T-helper 9 cell (primary cell): ENCODE results near the gene ZSCAN31.
A peak's percentile ranks its signal among the peaks of the same experiment; 100 is the strongest.
"Not testable (repeated sequence)": the region's sequence is repeated elsewhere in the genome, so short reads cannot be mapped to it uniquely, and the experiment has no call there.

Experiments
- DNase-seq: peaks from one replicate; pipeline ENCODE4 v3.0.0-alpha.2; 2020

The ZSCAN31 gene

DNA sequence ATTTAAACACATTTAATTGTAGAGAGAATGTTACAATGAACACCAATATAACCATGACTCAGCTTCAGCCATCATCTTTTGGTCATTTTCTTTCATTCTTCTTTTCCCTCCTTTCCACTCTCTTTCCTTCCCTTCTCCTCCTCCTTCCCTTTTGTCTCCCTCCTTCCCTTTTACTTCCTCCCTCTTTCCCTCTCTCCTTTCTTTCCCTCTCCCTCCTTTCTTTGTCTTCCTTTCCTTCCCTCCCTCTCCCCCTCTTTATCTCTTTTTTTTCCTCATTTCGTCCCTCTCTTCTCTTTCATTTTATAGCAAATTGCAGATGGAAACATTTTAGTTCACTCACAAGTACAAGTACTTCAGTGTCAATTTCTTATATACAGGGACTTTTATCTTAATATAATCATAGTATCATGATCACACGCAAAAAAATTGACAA lies 15.6 kb upstream of the ZSCAN31 start:
- no peak for DNase-seq

DNA sequence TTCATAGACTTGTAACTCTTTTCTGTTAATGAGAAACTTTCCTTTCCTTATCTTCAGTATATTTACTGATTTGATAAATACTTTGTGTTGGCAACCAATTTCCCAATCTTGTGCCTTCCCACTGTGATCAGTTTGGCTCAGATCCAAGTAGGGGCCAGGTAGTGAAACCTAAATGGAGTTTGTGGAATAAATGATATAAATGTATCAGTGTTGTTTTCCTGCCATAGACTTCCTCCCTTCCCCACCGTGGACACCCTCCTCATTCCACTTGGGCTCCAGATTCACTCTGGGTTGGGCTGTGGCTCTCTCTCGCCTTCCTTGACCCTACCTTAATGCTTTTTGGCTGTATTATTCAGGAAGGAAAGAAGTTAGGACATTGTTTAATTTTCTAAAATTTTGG lies 15.1 kb upstream of the ZSCAN31 start:
- no peak for DNase-seq

DNA sequence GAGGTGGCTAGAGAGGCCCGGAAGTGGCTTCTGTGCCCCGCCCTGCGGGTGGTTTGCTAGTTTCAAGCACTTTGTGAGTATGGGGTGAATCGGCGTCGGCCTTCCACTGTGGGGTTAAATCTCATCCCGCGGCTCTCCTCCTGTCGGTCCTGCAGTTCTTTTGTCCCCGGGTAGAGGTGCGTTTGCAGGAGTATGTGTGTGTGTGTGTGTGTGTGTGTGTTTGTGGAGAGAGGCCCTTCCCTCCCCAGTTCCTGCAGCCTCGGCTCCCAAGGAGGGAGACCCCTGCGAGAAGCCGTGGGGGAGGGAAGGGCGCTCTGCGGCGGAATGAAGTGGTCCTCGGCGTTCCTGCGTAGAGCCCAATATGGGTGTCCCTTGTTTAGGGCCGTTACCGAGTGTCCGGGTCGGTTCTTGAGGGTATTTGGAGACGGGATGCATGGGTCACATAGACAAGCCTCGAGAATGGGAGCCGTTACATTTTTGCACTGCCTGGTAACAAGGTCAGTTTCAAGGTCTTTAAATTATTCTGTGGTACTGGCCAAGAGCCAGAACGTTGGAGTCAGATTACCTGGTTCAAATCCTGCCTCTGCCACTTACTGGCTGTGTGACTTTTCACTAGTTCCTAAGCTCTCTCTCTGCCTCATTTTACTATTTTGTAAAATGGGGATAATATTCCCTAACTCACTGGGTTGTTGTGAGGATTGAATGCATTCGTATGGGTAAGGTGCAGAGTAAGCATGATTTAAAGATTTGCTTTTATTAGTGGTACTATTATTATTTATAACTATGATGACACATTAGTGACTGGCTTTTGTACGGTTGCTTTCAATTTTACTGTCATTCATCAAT lies 14.2 kb upstream of the ZSCAN31 start, which contains the start of gene ZKSCAN3:
Gene ZKSCAN3 (plus strand): TSS at position 56 of the 846 bp plus-strand sequence. CDS start 9,640 bp downstream, outside the sequence.
- DNase-seq, result peak; percentile 63

DNA sequence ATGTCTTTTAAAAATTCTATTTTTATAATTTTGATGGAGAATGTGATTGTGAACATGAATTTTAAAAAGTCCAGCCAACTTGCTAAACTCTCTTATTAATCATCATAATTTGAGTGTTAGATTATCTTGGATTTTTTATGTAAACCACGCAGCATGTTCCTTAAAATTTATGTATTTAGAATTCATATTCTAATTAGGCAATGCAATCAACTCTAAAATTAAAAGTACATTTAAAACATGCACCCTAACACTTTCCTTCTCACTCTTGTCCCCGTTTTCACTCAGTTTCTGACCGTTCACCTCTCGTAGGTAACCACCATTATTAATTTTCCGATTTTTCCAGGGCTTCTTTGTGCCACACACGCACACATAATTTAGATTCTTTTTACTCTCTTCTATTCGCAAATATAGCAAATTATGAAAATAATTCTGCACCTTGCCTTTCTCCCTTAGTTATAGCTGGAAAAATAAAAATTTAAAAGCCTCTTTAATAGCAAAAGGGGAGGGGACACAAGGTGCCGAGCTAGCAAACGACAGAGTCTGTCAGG lies 13.5 kb upstream of the ZSCAN31 start:
- DNase-seq, result no peak

DNA sequence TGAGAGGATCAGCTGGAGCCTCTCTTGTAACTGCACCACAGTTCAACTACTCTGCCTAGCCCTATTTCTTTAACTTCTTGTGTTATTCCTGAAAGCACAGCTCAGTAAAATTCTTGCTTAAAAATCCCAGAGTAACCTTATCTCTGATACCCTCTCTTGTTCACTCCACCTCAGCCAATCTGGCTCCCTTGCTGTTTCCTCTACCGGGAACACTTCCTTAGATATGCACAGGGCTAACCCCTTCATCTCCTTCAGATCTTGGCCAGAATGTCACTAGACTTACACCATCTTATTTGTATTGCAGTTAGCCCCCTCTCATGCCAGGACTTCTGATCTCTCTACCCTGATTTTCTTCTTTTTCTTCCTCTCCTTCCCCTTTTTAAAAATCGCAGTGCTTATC lies 11.2 kb upstream of the ZSCAN31 start:
- no peak for DNase-seq

DNA sequence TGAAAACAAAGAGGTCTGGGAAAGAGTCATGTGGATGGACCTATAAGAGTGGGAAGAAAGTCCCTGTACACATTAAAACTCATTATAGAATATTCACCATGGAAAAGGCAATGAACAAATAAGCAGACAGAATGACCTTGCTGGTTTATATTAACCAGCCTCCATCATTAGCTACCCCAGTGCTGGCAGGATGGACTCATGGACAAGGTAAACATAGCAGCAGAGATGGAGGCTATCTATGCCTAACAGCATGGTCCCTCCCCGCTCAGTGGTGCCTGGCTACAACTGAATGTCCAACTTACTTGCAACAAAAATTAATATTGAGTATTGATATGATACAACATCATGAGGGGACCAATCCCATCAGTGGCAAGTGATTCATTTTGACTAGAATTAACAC lies 9.3 kb upstream of the ZSCAN31 start:
- DNase-seq, result no peak

DNA sequence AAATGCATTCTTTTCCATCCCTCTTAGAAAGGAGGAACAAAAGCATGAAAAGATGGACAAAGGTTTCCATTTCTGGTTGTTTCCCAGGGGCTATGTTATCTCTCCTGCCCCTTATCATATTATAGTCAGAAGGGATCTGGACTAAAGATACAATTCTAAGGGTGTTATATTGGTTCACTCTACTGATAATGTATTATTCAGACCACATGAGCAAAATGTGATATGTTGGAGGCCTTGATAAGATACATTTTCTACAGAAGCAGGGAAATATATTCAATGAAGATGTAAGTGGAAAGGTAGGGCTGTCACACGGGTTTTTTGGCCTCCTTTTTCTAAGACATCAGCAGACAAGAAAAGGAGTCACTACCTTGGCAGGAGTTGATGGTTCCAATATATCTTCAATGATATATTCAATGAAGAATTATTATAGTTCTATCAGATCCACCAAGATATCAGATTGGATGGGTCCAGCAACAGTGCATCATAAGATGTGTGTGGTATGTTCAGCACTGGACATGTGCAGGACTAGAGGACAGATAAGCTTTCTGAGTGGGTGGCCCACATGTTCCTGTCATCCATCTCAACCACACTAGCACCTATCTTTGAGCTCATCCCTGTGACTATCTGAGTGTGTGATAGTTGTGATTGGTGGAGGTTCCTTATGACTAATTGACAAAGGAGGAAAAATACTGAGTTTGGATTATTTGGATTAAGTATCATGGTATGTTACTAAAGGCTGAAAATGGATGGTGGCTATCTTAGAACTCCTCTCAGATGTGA lies 8.1 kb upstream of the ZSCAN31 start:
- DNase-seq, result no peak

DNA sequence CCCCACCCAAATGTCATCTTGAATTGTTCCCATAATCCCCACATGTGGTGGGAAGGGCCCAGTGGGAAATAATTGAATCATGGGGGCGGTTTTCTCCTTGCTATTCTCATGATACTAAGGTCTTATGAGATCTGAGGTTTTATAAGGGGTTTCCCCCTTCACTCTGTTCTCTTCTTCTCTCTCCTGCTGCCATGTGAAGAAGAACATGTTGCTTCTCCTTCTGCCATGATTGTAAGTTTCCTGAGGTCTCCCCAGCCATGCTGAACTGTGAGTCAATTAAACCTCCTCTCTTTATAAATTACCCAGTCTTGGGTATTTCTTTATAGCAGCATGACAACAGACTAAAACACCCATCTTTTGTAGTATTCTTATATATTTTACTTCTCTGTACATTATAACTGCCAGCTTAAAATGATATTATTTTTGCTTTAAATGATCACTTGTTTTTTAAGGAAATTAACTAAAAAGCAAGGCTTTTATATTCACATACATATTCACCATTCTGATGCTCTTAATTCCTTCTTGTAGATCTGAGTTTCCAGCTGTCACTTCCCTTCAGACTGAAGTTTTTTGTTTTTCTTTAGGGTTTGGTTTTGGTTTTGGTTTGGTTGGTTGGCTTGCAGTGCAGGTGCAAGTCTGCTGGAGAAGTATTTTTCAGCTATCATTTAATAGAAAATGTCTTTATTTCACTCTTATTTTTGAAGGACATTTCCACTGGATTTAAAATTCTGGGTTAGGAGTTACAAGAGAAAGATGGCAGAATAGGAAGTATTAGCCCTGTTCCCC lies 4.6 kb upstream of the ZSCAN31 start:
- DNase-seq, result no peak

DNA sequence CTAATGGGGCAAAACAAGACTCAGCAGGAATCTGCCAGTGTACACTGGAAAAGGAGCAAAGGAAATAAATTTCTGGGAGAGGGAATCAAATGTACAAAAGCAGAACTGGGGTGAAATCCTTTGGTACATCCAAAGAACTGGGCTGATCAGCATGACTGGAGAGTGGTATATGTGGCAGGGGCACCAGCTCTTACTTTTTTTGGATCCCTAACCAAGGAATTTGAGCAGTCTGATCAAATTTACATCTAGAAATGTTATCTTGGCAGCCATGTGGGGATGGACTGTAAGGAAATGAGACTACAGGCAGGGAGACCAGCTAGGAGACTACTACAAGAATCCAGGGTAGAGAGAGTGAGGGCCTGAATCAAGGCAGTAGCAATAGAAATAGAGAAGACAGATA lies 1.2 kb upstream of the ZSCAN31 start:
- no peak for DNase-seq

DNA sequence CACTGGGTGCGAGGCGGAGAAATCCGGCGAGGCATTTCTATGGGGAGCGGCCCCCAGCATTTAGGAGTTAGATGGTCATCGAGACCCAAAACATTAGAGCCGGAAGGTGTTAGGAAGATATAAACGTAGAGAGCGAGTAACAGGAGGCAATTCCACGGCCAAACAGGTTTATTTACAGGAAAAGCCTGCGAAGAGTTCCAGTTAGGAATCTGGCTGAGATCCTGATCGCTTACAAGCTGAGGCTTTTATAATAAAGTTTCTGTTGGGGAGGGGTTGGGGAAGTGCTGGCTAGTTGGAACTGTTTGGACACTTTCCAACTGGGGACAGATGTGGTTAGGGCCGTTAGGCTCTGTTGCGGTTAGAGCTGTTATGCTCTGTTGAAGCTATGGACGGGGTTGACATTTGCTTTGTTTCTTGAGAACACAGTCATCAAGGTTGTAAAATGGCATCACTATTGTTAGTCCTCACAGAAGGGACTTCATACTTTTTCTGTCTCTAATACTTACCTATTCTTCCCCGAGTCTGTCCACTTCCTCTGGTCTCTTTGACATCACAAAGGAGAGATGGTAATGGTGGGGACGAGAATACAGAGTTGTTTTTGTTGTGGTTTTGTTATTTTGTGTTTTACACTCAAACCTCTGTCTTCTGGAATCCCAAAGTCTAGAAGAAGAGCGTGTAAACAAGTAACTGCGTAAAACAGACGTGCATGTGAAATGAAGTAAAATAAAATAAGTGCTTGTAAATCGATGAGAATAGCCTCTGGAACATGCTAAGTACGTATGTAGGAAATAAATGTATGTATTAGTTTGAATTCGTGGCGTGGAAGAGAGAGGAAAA lies 554 bp upstream of the ZSCAN31 start:
- DNase-seq, result no peak

DNA sequence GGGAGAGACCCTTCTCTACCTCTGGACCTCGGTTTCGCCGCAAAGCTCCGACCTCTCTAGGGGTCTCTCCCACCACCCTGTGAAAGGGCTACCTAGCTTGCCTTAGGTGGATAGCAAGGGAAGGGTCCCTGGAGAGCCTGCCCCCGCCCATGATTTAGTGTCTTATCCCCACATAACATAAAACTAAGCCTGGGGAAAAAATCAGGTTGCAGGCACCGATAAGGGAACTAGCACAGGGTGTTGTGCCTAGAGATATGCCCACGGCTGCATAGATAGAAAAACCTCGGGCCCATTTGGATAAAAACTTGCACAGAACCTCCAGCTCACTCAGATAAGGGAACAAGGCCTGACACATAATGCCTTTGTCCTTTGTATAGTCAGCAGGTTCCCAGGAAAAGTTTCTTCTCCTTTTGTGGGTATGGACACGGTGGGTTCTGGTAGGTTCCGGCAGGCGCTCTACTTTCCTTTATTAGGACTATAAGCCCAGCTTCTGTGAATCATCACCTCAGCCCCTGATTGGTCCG lies 846 bp downstream of the ZSCAN31 start:
- no peak for DNase-seq

DNA sequence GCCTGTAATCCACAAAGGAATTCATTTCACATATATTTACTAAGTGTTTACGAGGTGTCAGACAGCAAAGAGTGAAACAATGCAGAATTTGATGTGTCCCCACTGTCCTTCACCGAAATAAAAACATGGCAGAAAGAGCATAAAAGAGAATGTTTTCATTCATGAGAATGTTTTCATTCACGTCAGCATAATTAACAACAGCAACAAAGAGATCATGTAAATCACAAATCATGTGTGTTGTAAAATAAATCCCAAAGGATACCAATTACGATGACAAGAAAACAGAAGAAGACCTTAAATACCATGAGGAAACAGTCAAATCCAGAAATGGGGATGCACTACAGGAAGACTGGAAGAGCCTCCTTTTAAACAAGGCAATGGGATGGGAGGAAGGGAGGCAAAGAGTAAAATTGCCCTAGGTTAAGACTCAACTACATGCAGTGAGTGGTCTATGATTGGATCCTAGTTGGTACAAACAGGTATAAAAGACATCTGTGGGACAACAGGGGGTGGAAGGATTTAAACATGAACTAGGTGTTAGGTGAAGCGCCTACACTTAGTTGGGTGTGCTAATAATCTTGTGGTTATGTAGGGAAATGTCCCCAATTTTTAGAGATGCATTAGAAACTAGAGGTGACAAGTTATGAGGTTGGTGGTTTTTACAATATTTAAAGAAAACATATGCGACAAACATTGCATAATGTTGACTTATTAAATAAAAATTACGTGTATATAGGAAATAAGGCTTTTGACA lies 1.5 kb downstream of the ZSCAN31 start:
- DNase-seq, result no peak

DNA sequence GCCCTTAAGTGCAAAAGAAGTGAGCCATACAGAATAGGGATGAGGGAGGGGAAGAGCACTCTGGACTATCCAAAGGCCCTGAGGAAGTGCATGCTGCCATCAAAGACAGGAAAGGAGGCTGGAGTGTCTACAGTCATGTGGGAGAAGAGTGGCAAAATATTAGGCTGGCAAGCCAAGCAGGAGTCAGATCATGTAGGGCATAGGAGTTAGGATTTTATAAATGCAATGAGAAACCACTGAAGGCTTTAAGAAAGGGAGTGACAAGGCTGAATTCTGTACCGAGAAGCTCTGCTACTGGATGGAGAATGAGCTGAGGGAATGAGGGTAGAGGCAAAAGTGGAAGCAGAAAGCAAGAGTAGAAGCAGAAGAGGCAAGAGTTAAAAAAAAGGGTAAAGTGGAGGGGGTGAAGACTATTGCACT lies 2.3 kb downstream of the ZSCAN31 start:
- DNase-seq, result no peak

DNA sequence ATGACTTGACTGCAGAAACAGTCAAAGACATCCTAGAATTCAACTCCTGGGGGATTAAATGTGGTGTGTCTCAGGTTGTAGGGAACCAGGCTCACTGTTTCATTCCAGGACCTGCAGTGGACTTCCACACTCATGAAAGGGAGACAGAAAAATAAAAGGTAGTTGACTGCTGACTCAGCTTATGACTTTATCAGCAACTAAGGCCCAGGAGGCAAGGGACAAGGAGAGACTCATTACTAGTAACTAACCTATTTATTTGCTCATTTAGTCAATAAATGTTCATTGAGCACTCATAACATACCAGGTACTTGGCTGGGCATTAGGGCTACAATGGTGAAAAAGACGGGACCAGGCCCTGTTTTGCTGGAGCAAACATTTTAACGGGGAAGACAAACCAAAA lies 2.9 kb downstream of the ZSCAN31 start:
- no peak for DNase-seq

DNA sequence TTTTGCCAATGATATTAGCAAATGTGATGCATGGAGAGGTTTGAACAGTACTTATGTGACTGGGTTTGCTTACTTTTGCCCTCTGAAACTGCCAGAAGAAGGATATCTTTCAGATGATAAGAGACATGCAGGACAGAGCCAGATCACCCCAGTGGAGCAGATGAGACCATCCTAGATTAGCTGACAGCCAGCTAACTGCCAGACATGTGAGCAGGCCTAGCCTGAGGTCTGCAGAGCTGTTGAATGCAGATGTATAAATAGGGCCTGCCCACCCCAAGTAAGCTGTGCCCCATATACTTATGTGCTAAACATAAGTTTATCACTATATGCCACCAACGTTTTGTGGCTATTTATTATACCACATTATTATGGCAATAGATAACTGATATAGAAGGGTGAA lies 5.9 kb downstream of the ZSCAN31 start:
- no peak for DNase-seq

DNA sequence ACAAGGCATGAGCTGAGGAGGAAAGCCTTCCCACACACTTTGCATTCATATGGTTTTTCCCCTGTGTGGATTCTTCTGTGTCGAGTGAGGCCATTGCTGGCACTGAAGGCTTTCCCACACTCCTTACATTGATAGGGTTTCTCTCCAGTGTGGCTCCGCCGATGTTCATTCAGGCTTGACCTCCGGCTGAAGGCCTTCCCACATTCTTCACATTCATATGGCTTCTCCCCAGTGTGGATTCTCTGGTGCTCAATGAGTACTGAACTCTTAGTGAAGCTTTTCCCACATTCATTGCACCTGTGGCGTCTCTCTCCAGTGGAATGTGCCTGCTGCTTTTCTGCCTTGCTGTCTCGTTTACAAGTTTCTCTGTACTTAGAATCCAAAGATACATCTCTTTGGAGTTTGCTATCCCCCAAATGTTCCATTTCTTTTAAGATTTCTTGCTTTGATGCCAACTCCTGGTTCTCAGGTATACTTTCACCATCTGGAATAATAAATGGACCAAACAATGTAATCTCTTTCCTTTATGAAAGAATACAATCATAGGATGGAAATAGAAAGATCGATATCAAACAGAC lies 9.5 kb downstream of the ZSCAN31 start:
- DNase-seq, result no peak

DNA sequence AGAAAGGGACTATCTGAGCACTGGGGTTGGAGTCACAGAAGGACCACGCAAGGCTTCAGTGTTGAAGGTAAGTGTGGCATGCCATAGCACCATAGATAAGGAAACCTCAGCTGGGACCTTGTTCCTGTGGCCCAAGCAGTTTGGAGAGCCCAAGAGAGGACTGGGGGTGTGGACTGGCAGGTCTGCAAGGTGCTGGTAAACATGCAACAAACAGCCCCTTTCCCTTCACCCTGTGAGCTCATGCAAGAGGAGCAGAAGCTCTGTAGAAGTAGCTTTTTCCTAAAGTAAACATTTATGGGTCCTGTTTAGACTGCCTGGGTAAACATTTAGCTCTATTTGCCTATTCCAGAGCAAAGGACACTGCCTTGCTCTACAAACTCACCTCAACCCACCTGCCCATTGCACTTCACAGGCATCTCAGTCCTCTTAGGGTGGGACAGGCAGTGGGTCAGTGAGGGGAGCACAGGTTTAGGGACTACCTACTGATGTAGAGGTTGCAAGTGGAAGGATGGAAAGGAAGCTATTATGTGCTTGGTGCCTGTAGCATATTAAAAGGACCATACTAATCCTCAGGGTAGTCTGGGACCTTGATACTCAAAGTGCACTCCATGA lies 12.0 kb downstream of the ZSCAN31 start:
- DNase-seq, result no peak

DNA sequence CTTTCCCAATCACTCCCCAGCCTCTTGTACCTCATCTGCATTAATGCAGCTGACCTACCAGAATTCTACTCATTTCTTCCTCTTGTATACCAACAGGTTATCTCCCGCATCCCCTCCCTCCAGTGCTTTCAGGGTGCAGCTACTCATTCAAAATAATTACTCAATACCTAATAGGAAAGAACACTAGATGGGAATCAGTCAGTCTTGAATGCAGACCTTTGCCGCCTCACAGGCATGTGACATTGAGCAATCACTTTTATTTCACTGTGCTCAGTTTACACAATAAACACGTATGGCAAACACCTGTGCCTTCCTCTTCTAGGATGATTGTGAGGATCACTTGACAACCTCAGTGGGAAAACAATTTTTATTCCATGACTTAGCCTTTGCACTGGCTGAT lies 13.3 kb downstream of the ZSCAN31 start:
- no peak for DNase-seq

DNA sequence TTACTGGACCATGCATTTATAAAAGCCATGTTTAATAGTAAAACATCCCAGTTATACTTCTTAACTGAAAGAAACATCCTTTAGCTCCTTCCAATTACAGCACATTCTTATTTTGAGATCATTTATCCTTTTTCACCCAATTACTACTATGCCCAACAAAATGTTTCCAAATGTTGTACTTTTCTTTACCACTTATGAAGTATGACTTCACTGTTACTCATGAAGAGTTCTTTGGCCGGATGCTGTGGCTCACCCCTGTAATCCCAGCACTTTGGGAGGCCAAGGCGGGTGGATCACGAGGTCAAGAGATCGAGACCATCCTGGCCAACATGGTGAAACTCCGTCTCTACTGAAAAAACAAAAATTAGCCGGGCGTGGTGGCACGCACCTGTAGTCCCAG lies 18.1 kb downstream of the ZSCAN31 start:
- not testable (repeated sequence) for DNase-seq

DNA sequence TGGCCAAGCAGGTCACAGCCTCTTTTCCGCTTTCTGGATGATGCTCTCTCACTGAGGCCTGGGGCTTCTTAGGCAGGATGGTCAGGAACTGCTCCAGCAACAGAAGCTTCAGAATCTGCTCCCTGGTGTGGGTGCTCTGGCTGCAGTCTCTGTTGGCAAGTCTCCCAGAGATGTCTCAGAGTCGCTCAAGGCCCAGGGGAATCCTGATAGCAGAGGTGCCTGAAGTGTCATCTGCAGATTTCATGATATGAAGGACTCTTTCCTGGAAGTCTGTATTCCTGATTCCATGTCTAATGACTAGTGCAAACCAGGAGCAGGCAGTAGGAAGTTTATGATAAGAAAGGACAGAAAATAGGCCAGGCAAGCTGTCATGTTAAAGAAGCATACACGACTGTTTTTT lies 20.3 kb downstream of the ZSCAN31 start:
- DNase-seq, result no peak
